IPS DF 4.7 (cell line): ENCODE measurements around the gene USP37.

Experiments
- DNase-seq: peaks from one replicate; pipeline ENCODE4 v3.0.0-alpha.2; 2013; ENCODE audit warnings: low spot score; ENCODE audit errors: extremely low read depth

USP37 gene

DNA sequence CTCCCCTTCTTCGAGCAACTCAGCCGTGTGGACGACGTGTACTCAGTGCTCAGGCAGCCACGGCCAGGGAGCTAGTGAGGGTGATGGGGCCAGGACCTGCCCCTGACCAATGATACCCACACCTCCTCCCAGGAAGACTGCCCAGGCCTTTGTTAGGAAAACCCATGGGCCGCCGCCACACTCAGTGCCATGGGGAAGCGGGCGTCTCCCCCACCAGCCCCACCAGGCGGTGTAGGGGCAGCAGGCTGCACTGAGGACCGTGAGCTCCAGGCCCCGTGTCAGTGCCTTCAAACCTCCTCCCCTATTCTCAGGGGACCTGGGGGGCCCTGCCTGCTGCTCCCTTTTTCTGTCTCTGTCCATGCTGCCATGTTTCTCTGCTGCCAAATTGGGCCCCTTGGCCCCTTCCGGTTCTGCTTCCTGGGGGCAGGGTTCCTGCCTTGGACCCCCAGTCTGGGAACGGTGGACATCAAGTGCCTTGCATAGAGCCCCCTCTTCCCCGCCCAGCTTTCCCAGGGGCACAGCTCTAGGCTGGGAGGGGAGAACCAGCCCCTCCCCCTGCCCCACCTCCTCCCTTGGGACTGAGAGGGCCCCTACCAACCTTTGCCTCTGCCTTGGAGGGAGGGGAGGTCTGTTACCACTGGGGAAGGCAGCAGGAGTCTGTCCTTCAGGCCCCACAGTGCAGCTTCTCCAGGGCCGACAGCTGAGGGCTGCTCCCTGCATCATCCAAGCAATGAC, 163.6 kb downstream of the USP37 start:
- no peak for DNase-seq

DNA sequence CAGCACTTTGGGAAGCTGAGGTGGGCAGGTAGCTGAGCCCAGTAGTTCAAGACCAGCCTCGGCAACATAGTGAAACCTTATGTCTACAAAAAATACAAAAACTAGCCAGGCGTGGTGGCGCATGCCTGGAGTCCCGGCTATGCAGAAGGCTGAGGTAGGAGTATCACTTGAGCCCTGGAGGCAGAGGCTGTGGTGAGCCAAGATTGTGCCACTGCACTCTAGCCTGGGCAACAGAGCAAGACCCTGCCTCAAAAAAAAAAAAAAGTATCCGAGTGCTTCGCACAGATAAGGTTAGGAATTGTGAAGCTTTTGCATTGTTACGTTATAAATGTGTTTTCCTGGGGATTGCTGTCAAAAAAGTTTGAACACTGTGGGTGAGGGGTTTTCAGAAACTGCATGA, 164.3 kb downstream of the USP37 start:
- no peak for DNase-seq

- DNase-seq: no peak
Measured at GRCh38 chr2:218402911-218403411, 165.2 kb downstream of the USP37 start.

- no peak for DNase-seq
Measured at GRCh38 chr2:218402491-218402901, 165.7 kb downstream of the USP37 start.

DNA sequence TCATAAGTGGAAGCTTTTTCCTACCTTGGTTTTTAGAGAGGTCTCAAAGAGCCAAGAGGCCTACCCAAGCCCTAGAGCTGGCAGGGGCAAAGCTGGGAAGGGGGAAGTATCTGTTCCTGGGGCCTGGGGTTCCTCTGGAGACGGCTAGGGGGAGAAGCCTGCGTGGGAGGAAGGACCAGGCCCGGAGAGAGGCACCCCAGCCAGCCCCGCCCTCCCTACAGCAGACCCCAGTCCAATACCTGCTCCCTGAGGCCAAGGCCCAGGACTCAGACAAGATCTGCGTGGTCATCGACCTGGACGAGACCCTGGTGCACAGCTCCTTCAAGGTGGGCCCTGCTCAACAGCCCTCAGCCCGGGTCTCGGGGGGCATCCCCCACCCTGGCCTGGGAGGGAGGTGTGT, 166.3 kb downstream of the USP37 start:
- no peak for DNase-seq

DNA sequence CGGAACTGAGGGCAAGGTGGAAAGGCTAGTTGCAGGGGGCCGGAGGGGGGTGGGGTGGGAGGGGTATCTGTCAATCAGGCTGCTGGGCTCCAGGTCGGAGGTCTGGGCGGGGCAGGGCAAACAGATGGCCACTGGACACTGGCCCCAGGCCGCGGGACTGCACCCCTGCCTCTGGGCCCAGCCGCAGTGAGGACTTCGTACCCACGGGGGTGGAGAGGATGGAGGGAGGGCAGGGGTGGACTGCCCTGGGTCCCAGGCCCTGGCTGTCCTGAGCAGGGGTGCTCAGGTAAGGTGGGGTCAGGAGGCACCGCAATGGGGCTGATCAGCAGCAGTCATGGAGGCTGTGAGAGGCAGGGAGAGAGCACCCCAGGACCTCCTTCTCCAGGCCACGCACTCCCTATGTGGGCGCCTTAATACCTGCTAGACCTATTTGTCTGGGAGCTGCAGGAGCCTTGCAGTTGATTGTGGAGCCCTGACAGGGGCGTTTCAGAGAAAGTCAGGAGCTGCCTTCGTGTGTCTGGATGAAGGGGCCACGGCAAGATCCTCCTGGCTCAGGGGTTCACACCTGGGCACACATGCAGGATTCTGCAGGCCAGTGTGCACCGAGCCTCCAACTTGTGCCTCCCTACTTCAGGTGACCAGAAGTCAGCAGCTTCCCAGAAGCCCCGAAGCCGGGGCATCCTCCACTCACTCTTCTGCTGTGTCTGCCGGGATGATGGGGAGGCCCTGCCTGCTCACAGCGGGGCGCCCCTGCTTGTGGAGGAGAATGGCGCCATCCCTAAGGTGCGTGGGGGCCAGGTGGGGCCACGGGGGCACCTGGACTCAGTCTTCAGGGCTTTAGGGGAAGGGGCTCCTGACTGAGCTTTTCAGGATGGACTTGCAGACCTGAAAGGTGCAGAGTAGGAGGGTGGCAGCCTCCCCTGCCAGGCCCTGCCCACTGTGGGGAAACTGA, 166.9 kb downstream of the USP37 start:
- DNase-seq: no peak
